ENCODE measurements around the gene OCA2. TPM values are rescaled to one million over a fixed set of nuclear protein-coding genes. Genes with fewer than 3 reads are reported as not detected.

The OCA2 gene
- total and polyA plus RNA-seq, 2 of the 8 experiments (the other 6 are each of a cell fraction or from before 2014, with no cell fraction given), result 0.20 TPM

GRCh38 chr15:28025413-28025812 is 73.7 kb downstream of the OCA2 start (continued):
- TF ChIP-seq CHD7 (IDR thresholded peaks at IDR 0.05; ENCODE audit: insufficient replicate concordance, low read length), result no peak
- TF ChIP-seq BACH1 (IDR thresholded peaks at IDR 0.05; ENCODE audit: low read length), result no peak
- TF ChIP-seq BRCA1 (IDR thresholded peaks at IDR 0.05; ENCODE audit: low read depth, low read length), result no peak
- TF ChIP-seq RNF2 (IDR thresholded peaks at IDR 0.05; ENCODE audit: borderline replicate concordance, low read depth, low read length, missing control alignments, poor library complexity, severe bottlenecking), result no peak
- no peak for TF ChIP-seq CTCF (IDR thresholded peaks at IDR 0.05; ENCODE audit: control extremely low read depth in 1 of 3, insufficient read depth in 1 of 3, low read depth in 1 of 3, low read length in 3 of 3)
- no peak for TF ChIP-seq RAD21 (IDR thresholded peaks at IDR 0.05 in 1 of 2, conservative IDR thresholded peaks at IDR 0.05 in 1 of 2; ENCODE audit: low read depth in 2 of 2, low read length in 2 of 2)
- TF ChIP-seq TAF1 (IDR thresholded peaks at IDR 0.05; ENCODE audit: low read depth, low read length), result no peak
- TF ChIP-seq SIX5 (IDR thresholded peaks at IDR 0.05; ENCODE audit: low read depth, low read length), result no peak

Data from H1 (cell line).